Lung (tissue), 12 donors: ENCODE data around the gene FGB. TPM values are rescaled to one million over a fixed set of nuclear protein-coding genes. Genes with fewer than 3 reads are reported as not detected.

Source experiments
- ATAC-seq: fragments of 200-7000 bp; cut with Tn5 transposase; one replicate; pipeline ENCODE4 v1.9.1; 2020; ENCODE audit warnings: moderate number of reproducible peaks; ENCODE audit not compliant: insufficient read depth, low FRiP score
- DNase-seq, 3 donors: peaks; one replicate each; pipeline ENCODE4 v3.0.0-alpha.2; 2013 to 2017
- H3K27ac ChIP-seq, 2 donors: one replicate each; pipeline ENCODE4 v1.5.1; 2013; ENCODE audit warnings: mild to moderate bottlenecking in 2 of 2, moderate library complexity in 2 of 2, control low read depth in 1 of 2, inconsistent platforms in 1 of 2, low read depth in 1 of 2, low read length in 1 of 2
- H3K27me3 ChIP-seq, 3 donors: one replicate each; pipeline ENCODE4 v1.5.1; 2013; ENCODE audit warnings: low read length in 2 of 3; ENCODE audit not compliant: control insufficient read depth in 3 of 3, insufficient read depth in 3 of 3
- H3K36me3 ChIP-seq, 4 donors: one replicate each; pipeline ENCODE4 v1.5.1; 2013; ENCODE audit warnings: low read length in 4 of 4, mild to moderate bottlenecking in 1 of 4, moderate library complexity in 1 of 4; ENCODE audit not compliant: control insufficient read depth in 4 of 4, insufficient read depth in 4 of 4
- H3K4me1 ChIP-seq, 5 donors: one replicate each; pipeline ENCODE4 v1.5.1; 2013; ENCODE audit warnings: low read length in 5 of 5, mild to moderate bottlenecking in 2 of 5, moderate library complexity in 1 of 5; ENCODE audit not compliant: control insufficient read depth in 5 of 5, insufficient read depth in 5 of 5
- H3K4me3 ChIP-seq: one replicate; pipeline ENCODE4 v1.5.1; 2013; ENCODE audit warnings: mild to moderate bottlenecking, control low read depth, moderate library complexity
- H3K9ac ChIP-seq, 2 donors: one replicate each; pipeline ENCODE4 v1.5.1; 2013; ENCODE audit warnings: low read length in 2 of 2, control low read depth in 1 of 2; ENCODE audit not compliant: insufficient read depth in 1 of 2
- H3K9me3 ChIP-seq, 4 donors: one replicate each; pipeline ENCODE4 v1.5.1; 2013; ENCODE audit warnings: low read length in 3 of 4, mild to moderate bottlenecking in 1 of 4, moderate library complexity in 1 of 4; ENCODE audit not compliant: control insufficient read depth in 4 of 4, insufficient read depth in 3 of 4
- WGBS, 2 donors: extraction: QIAGEN DNeasy Blood & Tissue Kit; methylation state at CpG; one replicate each; pipeline ENCODE4 v1.1.7; 2013; 5-methylcytosine and 5-hydroxymethylcytosine counted together
- polyA plus RNA-seq, 2 donors: library from polyadenylated mRNA; stranded (reverse); fragments of 200-250 nt; gene quantifications; one replicate each; pipeline ENCODE4 v1.2.1, GENCODE V29; 2013
- total RNA-seq, 2 donors: library from RNA; depleted of rRNA in 1 of 2; stranded (reverse); fragments of >200 nt in 1 of 2; gene quantifications; one replicate each; pipeline ENCODE4 v1.2.1, GENCODE V29; 2014 to 2021
- TF ChIP-seq, protein P1 (sequence below): IDR thresholded peaks from 2 replicates; pipeline ENCODE4 v1.5.1; 2012; ENCODE audit warnings: mild to moderate bottlenecking; ENCODE audit errors: control extremely low read depth, extremely low read depth
- donor health status: control.
- donor health status: control.
- donor health status: Bipolar disorder and iron deficiency.
- donor health status: healthy.
- donor health status: DM: yes; HTN: yes; CAD: no.

FGB gene
- total and polyA plus RNA-seq, 4 donors = 0.28 to 1.8 (median 0.34) TPM

- H3K27me3 ChIP-seq = peaks cover 0 to under 1% (median 0%) of the 10 kb centered on the region in 3 donors
- H3K4me1 ChIP-seq = no peaks in the 10 kb centered on the region
- no peak overlapping the region for H3K27ac ChIP-seq
- H3K4me3 ChIP-seq = no peak overlapping the region
- H3K36me3 ChIP-seq = no peaks in the 10 kb centered on the region
- no peaks in the 10 kb centered on the region for H3K9me3 ChIP-seq
- TF ChIP-seq, protein P1, sequence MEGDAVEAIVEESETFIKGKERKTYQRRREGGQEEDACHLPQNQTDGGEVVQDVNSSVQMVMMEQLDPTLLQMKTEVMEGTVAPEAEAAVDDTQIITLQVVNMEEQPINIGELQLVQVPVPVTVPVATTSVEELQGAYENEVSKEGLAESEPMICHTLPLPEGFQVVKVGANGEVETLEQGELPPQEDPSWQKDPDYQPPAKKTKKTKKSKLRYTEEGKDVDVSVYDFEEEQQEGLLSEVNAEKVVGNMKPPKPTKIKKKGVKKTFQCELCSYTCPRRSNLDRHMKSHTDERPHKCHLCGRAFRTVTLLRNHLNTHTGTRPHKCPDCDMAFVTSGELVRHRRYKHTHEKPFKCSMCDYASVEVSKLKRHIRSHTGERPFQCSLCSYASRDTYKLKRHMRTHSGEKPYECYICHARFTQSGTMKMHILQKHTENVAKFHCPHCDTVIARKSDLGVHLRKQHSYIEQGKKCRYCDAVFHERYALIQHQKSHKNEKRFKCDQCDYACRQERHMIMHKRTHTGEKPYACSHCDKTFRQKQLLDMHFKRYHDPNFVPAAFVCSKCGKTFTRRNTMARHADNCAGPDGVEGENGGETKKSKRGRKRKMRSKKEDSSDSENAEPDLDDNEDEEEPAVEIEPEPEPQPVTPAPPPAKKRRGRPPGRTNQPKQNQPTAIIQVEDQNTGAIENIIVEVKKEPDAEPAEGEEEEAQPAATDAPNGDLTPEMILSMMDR = no peak
- H3K9ac ChIP-seq = no peak overlapping the region
- no peak for ATAC-seq
- DNase-seq = no peak
- 86 to 97% methylated on average over 4 of the region's 4 CpGs for WGBS, 2 donors
Observed at GRCh38 chr4:154604696-154605200, 41.9 kb downstream of the FGB start.

- Histone ChIP-seq H3K4me1 (no peaks in the 10 kb centered on the region), H3K27me3 (peaks cover 0 to 3% (median 0%) of the 10 kb centered on the region in 3 donors), H3K4me3 (no peak overlapping the region), H3K9ac (no peak overlapping the region), H3K9me3 (no peaks in the 10 kb centered on the region), H3K27ac (no peak overlapping the region), H3K36me3 (no peaks in the 10 kb centered on the region)
- TF ChIP-seq, protein P1 = no peak
- ATAC-seq (peak; percentile 9), DNase-seq (no peak)
- 92 to 94% methylated on average over 6 of the region's 6 CpGs for WGBS, 2 donors
Observed at GRCh38 chr4:154606728-154607723, 44.2 kb downstream of the FGB start.

- H3K27me3 ChIP-seq = peaks cover 0 to 6% (median 0%) of the 10 kb centered on the region in 3 donors
- H3K9me3 ChIP-seq = no peaks in the 10 kb centered on the region
- TF ChIP-seq, protein P1 = no peak
- 91 to 95% methylated on average over 3 of the region's 3 CpGs for WGBS, 2 donors
- H3K9ac ChIP-seq = no peak overlapping the region
- H3K27ac ChIP-seq = no peak overlapping the region
- DNase-seq = no peak
- H3K4me1 ChIP-seq = no peaks in the 10 kb centered on the region
- no peaks in the 10 kb centered on the region for H3K36me3 ChIP-seq
- no peak overlapping the region for H3K4me3 ChIP-seq
- ATAC-seq = no peak
Observed at GRCh38 chr4:154608361-154609252, 45.8 kb downstream of the FGB start.
